HepG2 (cell line): ENCODE results near the gene STK4. TPM values are rescaled to one million over a fixed set of nuclear protein-coding genes. Genes with fewer than 3 reads are reported as not detected.

Experiments
- ATAC-seq: fragments of 200-7000 bp; cut with Tn5 transposase; 3 replicates; pipeline ENCODE4 v1.9.1; 2020; ENCODE audit warnings: mild to moderate bottlenecking, moderate library complexity
- BruUV-seq: library from RNA; stranded (reverse); fragments of 400-500 nt; replicated peaks from 2 replicates; lab custom pipeline; 2021; lab: Mats Ljungman, UMichigan
- CTCF ChIA-PET: fragments of 300-600 bp; formaldehyde crosslinking; extraction: SDS; loops from one replicate; lab custom pipeline; 2021; ENCODE audit warnings: low total read pairs, inconsistent platforms, low intra/inter-chr PET ratio; lab: Yijun Ruan, JAX
- POLR2A ChIA-PET: fragments of 350-600 bp; sonication (Branson Sonifier 250); formaldehyde crosslinking; loops from one replicate; lab custom pipeline; 2020; ENCODE audit warnings: antibody characterized with exemption, inconsistent platforms; lab: Yijun Ruan, JAX
- DNase-seq: peaks from one replicate; pipeline ENCODE4 v3.0.0-alpha.2; 2015; ENCODE audit warnings: low spot score
- FAIRE-seq: peaks from 3 replicates; lab custom pipeline; 2011; peaks lifted over from hg19 to GRCh38; lab: Jason Lieb, UNC
- H2AFZ ChIP-seq: one replicate; pipeline ENCODE4 v1.6.1; 2011; ENCODE audit warnings: low read length, inconsistent platforms
- H3K27ac ChIP-seq: fragments of 300-600 bp; 3 replicates; pipeline ENCODE4 v1.8.0; 2011; ENCODE audit warnings: mixed run types, mild to moderate bottlenecking, mixed read lengths, low read length, inconsistent platforms; ENCODE audit not compliant: insufficient read depth; ENCODE audit errors: extremely low read length
- H3K27me3 ChIP-seq, 2 experiments: fragments of 200-600 bp in 1 of 2; 2 replicates in 1 of 2; 3 replicates in 1 of 2; pipeline versions ENCODE4 v1.6.0 to v1.8.0; 2011; ENCODE audit warnings: low read length in 2 of 2, mild to moderate bottlenecking in 2 of 2, moderate library complexity in 2 of 2, inconsistent platforms in 1 of 2; ENCODE audit not compliant: insufficient read depth in 2 of 2, control insufficient read depth in 1 of 2
- H3K36me3 ChIP-seq, 2 experiments: fragments of 200-600 bp in 1 of 2; replicated peaks in 1 of 2; 2 replicates in 1 of 2; 3 replicates in 1 of 2; pipeline versions ENCODE4 v1.5.1 to v1.8.0; 2011; ENCODE audit warnings: low read length in 2 of 2, inconsistent platforms in 1 of 2; ENCODE audit not compliant: insufficient read depth in 2 of 2, control insufficient read depth in 1 of 2
- H3K4me1 ChIP-seq: 2 replicates; pipeline ENCODE4 v1.5.1; 2012; ENCODE audit warnings: low read length, inconsistent platforms; ENCODE audit not compliant: insufficient read depth
- H3K4me2 ChIP-seq: 2 replicates; pipeline ENCODE4 v1.6.0; 2011; ENCODE audit warnings: low read depth, low read length, inconsistent platforms
- H3K4me3 ChIP-seq, 3 experiments: fragments of 200-600 bp in 1 of 3; sonication (generic), shearing (Covaris generic) in 1 of 3; replicated peaks in 1 of 3; 2 replicates each; pipeline ENCODE4 v1.5.1; 2011 to 2016; ENCODE audit warnings: low read length in 3 of 3, inconsistent platforms in 2 of 3, low read depth in 2 of 3, mild to moderate bottlenecking in 2 of 3, control low read depth in 1 of 3, mixed read lengths in 1 of 3; ENCODE audit not compliant: insufficient read depth in 1 of 3
- H3K79me2 ChIP-seq: one replicate; pipeline ENCODE4 v1.6.1; 2011; ENCODE audit warnings: low read length, inconsistent platforms; ENCODE audit not compliant: insufficient read depth
- H3K9ac ChIP-seq: 2 replicates; pipeline ENCODE4 v1.6.0; 2011; ENCODE audit warnings: mild to moderate bottlenecking, low read depth, low read length, inconsistent platforms; ENCODE audit not compliant: insufficient read depth
- H3K9me3 ChIP-seq: 2 replicates; pipeline ENCODE4 v1.5.1; 2012; ENCODE audit warnings: mild to moderate bottlenecking, low read length
- H4K20me1 ChIP-seq: 2 replicates; pipeline ENCODE4 v1.6.0; 2011; ENCODE audit warnings: inconsistent platforms, mild to moderate bottlenecking, low read length, moderate library complexity; ENCODE audit not compliant: insufficient read depth
- AGO2 ChIP-seq: fragments of 200-400 bp; formaldehyde crosslinking; optimal IDR thresholded peaks from 2 replicates; pipeline ENCODE3; 2017; ENCODE audit warnings: mild to moderate bottlenecking, low read depth, low read length, moderate library complexity
- EEA1 ChIP-seq: sonication (generic); formaldehyde crosslinking; IDR thresholded peaks from 2 replicates; pipeline ENCODE4 v1.5.1; 2020; ENCODE audit warnings: mild to moderate bottlenecking, missing genetic modification reagents, borderline replicate concordance
- GABPB1 ChIP-seq: IDR thresholded peaks from 2 replicates; pipeline ENCODE4 v1.6.1; 2016; ENCODE audit warnings: mild to moderate bottlenecking, missing genetic modification reagents, moderate library complexity, missing compliant biosample characterization
- IRX3 ChIP-seq: sonication (generic); formaldehyde crosslinking; IDR thresholded peaks from 2 replicates; pipeline ENCODE4 v1.8.1; 2023; ENCODE audit warnings: mild to moderate bottlenecking, low read depth, missing genetic modification reagents, borderline replicate concordance
- MNT ChIP-seq: fragments of 450-650 bp; IDR thresholded peaks from 2 replicates; pipeline ENCODE4 v1.6.1; 2016
- MXD1 ChIP-seq: sonication (generic); formaldehyde crosslinking; IDR thresholded peaks from 2 replicates; pipeline ENCODE4 v1.4.0; 2020; ENCODE audit warnings: mild to moderate bottlenecking, missing genetic modification reagents
- PAF1 ChIP-seq: IDR thresholded peaks from 2 replicates; pipeline ENCODE4 v1.6.1; 2016; ENCODE audit warnings: missing genetic modification reagents, missing compliant biosample characterization
- POLR2G ChIP-seq: fragments of 200-400 bp; formaldehyde crosslinking; IDR thresholded peaks from 2 replicates; pipeline ENCODE4 v1.6.1; 2018; ENCODE audit warnings: mild to moderate bottlenecking, low read depth, low read length, moderate library complexity
- RBFOX2 ChIP-seq: fragments of 200-400 bp; formaldehyde crosslinking; IDR thresholded peaks from 2 replicates; pipeline ENCODE4 v1.6.1; 2017; ENCODE audit warnings: low read depth, mild to moderate bottlenecking, low read length
- SALL1 ChIP-seq: sonication (generic); formaldehyde crosslinking; IDR thresholded peaks from 2 replicates; pipeline ENCODE4 v1.8.0; 2022; ENCODE audit warnings: mild to moderate bottlenecking, missing genetic modification reagents
- SETDB1 ChIP-seq: sonication (generic); formaldehyde crosslinking; IDR thresholded peaks from 2 replicates; pipeline ENCODE4 v1.5.1; 2020; ENCODE audit warnings: missing genetic modification reagents, mild to moderate bottlenecking, borderline replicate concordance
- WGBS: methylation state at CpG from one replicate; pipeline ENCODE4 v1.1.6; 2017; ENCODE audit warnings: low lambda C conversion rate; 5-methylcytosine and 5-hydroxymethylcytosine counted together
- in situ Hi-C: cut with HindIII; loops from 2 replicates; pipeline ENCODE4 v1.10.0; 2017; ENCODE audit warnings: low pct_unique_long_range_greater_than_20kb; ENCODE audit not compliant: extremely low pct_ligation_motif_present
- intact Hi-C: fragments of 100-400 bp; cut with micrococcal nuclease; formaldehyde crosslinking; loops from one replicate; pipeline ENCODE4 v1.10.0; 2022; ENCODE audit not compliant: unreplicated experiment
- polyA plus RNA-seq, 8 experiments: library from polyadenylated mRNA; depleted of rRNA in 3 of 8; stranded (reverse) in 7 of 8; unstranded in 1 of 8; fragments of >200 nt; fragmentation: Illumina TruSeq in 4 of 8; extraction: Trizol in 4 of 8; gene quantifications; 2 replicates each; pipeline versions ENCODE4 v1.2.1 to v1.2.3, GENCODE V29; 2011 to 2016; ENCODE audit warnings: low read depth in 4 of 8, missing spikeins in 1 of 8, mixed read lengths in 1 of 8; ENCODE audit not compliant: insufficient read depth in 1 of 8
- total RNA-seq, 5 experiments: library from RNA; depleted of rRNA; stranded (reverse); fragments of >200 nt; fragmentation: Illumina TruSeq; extraction: Trizol; gene quantifications; 2 replicates each; pipeline ENCODE4 v1.2.3, GENCODE V29; 2016; ENCODE audit warnings: low read depth in 1 of 5

Gene STK4
- total and polyA plus RNA-seq, 2 of the 13 experiments (the other 11 are each of a cell fraction or from before 2014, with no cell fraction given) = 25.6 to 38.3 TPM

DNA sequence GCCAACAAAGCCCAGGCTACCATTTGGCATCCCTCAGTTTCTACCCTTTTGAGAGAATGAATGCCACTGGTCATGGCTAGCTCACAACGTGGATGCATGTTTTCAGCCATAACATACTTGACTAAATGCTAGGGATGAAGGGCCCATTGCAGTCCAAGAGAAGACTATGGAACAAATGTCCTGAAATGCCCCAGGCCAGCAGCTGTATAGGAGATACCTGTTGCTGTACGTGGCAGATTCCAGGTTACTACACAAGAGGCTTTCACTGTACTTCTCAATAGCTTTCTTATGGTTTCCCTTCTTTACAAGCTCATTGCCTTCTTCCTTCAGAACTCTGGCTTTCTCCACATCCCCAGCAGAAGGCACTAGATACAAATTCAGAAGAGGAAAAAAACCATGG is 17.8 kb upstream of the STK4 start:
- FAIRE-seq (no peak), ATAC-seq (no peak), DNase-seq (no peak)
- Histone ChIP-seq H4K20me1 (no peaks in the 10 kb centered on the region), H3K9me3 (no peaks in the 10 kb centered on the region), H3K79me2 (no peaks in the 10 kb centered on the region), H2AFZ (no peak overlapping the region), H3K4me2 (no peak overlapping the region), H3K9ac (no peak overlapping the region), H3K36me3 (peaks cover 53 to 95% of the 10 kb centered on the region in 2 experiments), H3K4me1 (peaks cover 9% of the 10 kb centered on the region), H3K27me3 (no peaks in the 10 kb centered on the region), H3K27ac (no peak overlapping the region), H3K4me3 (no peak overlapping the region)
- POLR2A ChIA-PET = interaction anchor here (1.2 to 7.2 kb wide), 3 partner anchors 9 to 39 kb away, joined by 3 to 51 read pairs (median 5); partner anchors contain the start of gene TOMM34
- in situ Hi-C loops = no loop called here
- CTCF ChIA-PET = no interaction called here
- no TSS peak for BruUV-seq
- intact Hi-C loops = no loop called here
- TF ChIP-seq GABPB1 (CRISPR knock-in tag) (no peak), AGO2 (peak; percentile 31), IRX3 (no peak), PAF1 (CRISPR knock-in tag) (no peak), SALL1 (CRISPR knock-in tag) (no peak), SETDB1 (no peak), RBFOX2 (0 out of 2 replicates have a peak, but pooled peaks have one; percentile 39), POLR2G (peak; percentile 24; the same call in 1 of the 2 replicates), EEA1 (CRISPR knock-in tag) (no peak)
- 100% methylated on average over 2 of the region's 2 CpGs for WGBS

DNA sequence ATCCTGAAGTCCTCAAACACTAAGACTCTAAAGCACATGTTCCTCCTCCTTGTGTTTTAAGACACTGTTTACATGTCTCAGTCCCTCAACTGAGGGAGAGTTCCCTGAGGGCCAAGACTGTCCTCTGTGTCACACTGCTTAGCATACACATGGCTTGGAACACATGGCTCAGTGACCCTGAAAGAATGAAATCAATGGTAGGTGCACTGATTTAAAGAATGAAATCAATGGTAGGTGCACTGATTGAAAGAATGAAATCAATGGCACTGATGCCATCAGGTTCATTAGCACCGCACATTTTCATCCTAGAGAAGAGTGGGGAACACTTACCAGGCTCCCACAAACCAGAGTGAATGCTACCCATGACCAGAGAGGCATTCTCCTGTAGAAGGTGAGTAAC is 15.9 kb upstream of the STK4 start:
- no peak overlapping the region for H3K9ac ChIP-seq
- H3K27me3 ChIP-seq = no peaks in the 10 kb centered on the region
- no peaks in the 10 kb centered on the region for H3K79me2 ChIP-seq
- H3K4me2 ChIP-seq = no peak overlapping the region
- intact Hi-C loops (no loop called here), in situ Hi-C loops (no loop called here)
- H4K20me1 ChIP-seq = no peaks in the 10 kb centered on the region
- TF ChIP-seq MNT (peak; percentile 41; the same call in 1 of the 2 replicates), MXD1 (CRISPR knock-in tag) (no peak)
- BruUV-seq = no TSS peak
- no peaks in the 10 kb centered on the region for H3K9me3 ChIP-seq
- ATAC-seq (no peak), FAIRE-seq (no peak), DNase-seq (no peak)
- 96% methylated on average over 1 of the region's 1 CpG for WGBS
- H3K36me3 ChIP-seq = peaks cover 65 to 95% of the 10 kb centered on the region in 2 experiments
- POLR2A ChIA-PET = interaction anchor here (2.6 to 7.2 kb wide), 2 partner anchors 9 to 11 kb away, joined by 14 to 51 read pairs; partner anchors contain the start of gene TOMM34
- CTCF ChIA-PET = no interaction called here
- H2AFZ ChIP-seq = no peak overlapping the region
- H3K4me3 ChIP-seq = no peak overlapping the region
- peaks cover 9% of the 10 kb centered on the region for H3K4me1 ChIP-seq
- H3K27ac ChIP-seq = no peak overlapping the region
